Measurements from ENCODE around the gene DCLK1.
"Not testable (repeated sequence)": the region's sequence is repeated elsewhere in the genome, so short reads cannot be mapped to it uniquely, and the experiment has no call there.

The DCLK1 gene

DNA sequence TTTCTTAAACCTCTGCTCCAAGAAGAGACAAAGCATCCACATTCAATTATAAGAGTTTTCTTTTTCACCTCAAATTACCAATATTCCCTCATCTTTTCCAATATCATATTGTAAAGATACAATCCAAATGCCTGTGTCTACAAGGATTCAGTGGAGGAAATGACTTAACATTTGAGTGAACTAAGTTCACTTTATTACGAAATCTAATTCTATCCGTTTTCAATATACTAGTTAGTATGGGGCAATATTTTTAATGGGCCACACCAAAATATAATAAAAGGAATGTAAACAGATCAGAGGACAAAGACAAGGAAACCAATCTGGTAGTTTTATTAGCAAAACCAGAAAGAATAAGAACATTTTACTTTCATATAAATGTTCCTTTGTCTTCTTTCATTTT lies 136.0 kb downstream of the DCLK1 start:
- Histone ChIP-seq H3K4me1 (ENCODE audit: control insufficient read depth in 1 of 2, insufficient read depth in 2 of 2, low read length in 2 of 2) (no peaks in the 10 kb centered on the region), H3K27me3 (ENCODE audit: control insufficient read depth in 1 of 2, insufficient read depth in 2 of 2, low read length in 2 of 2) (no peaks in the 10 kb centered on the region), H3K4me3 (ENCODE audit: low read depth in 1 of 2, low read length in 2 of 2) (no peak overlapping the region), H3K36me3 (ENCODE audit: control insufficient read depth in 1 of 2, insufficient read depth in 2 of 2, low read length in 2 of 2) (no peaks in the 10 kb centered on the region), H3K9me3 (ENCODE audit: control insufficient read depth in 1 of 2, low read length in 2 of 2) (no peaks in the 10 kb centered on the region), H3K9ac (ENCODE audit: low read depth in 1 of 2, low read length in 2 of 2) (no peak overlapping the region), H3K27ac (ENCODE audit: low read depth, low read length) (no peak overlapping the region)

DNA sequence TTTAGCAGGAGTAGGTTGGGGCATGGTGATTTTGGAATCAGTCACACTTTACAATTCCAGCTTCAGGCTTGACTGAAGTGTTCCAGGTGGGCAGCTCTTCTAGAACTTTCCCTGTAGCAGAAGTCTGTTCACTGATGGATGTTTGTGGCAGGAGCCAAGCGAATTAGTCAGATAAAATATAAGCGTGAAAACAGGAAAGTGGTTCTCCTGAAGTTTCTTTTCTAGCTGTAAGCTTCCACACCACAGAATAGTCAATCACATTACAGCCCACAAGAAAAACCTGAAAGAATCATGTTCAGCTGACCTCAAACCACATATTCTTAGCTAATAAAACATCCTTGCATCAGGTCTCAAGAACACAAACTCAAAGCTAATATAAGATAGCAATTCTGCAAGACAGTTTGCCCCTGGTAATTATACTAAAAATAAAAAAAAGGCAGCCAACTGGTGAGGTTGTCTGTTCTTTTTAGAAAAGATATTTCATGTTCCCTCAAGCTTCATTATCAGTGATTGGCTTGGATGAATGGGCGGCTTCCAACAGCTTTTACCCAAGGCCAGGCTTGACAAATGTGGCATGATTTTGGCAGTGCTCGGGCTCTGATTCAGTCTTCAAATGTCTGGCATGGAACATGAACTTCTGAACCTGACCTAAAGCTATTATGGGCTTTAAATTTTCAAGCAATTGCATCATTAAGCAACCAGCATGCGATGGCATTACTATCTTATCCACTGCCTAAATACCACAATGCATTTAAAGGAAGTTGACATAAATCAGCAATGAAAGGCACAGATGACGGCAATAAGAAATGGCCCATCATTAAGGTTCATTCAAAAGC lies 136.8 kb downstream of the DCLK1 start:
- Histone ChIP-seq H3K36me3 (ENCODE audit: control insufficient read depth in 1 of 2, insufficient read depth in 2 of 2, low read length in 2 of 2) (no peaks in the 10 kb centered on the region), H3K27ac (ENCODE audit: low read depth, low read length) (no peak overlapping the region), H3K4me1 (ENCODE audit: control insufficient read depth in 1 of 2, insufficient read depth in 2 of 2, low read length in 2 of 2) (no peaks in the 10 kb centered on the region), H3K9ac (ENCODE audit: low read depth in 1 of 2, low read length in 2 of 2) (no peak overlapping the region), H3K27me3 (ENCODE audit: control insufficient read depth in 1 of 2, insufficient read depth in 2 of 2, low read length in 2 of 2) (no peaks in the 10 kb centered on the region), H3K9me3 (ENCODE audit: control insufficient read depth in 1 of 2, low read length in 2 of 2) (no peaks in the 10 kb centered on the region), H3K4me3 (ENCODE audit: low read depth in 1 of 2, low read length in 2 of 2) (no peak overlapping the region)

DNA sequence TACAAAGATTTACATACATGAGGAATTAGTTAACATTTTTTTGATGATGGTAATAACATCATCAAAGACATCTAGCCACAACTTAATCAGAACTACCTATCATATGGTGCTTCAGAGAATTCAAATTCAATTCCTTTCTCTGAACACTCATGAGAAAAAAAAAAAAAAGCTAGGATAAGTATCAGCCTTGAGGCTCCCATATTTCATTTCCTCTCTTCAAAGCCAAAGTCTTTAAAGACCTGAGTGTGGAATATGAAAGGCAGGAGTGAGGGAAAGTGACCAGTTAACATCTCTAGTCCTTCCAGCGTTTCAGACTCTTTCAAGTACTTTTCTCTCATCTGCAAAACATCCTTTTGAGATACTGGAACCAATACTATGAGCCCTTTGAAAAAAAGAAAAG lies 137.5 kb downstream of the DCLK1 start:
- no peaks in the 10 kb centered on the region for H3K9me3 ChIP-seq (ENCODE audit: control insufficient read depth in 1 of 2, low read length in 2 of 2)
- H3K9ac ChIP-seq (ENCODE audit: low read depth in 1 of 2, low read length in 2 of 2) = no peak overlapping the region
- no peaks in the 10 kb centered on the region for H3K36me3 ChIP-seq (ENCODE audit: control insufficient read depth in 1 of 2, insufficient read depth in 2 of 2, low read length in 2 of 2)
- H3K27me3 ChIP-seq (ENCODE audit: control insufficient read depth in 1 of 2, insufficient read depth in 2 of 2, low read length in 2 of 2) = no peaks in the 10 kb centered on the region
- H3K4me3 ChIP-seq (ENCODE audit: low read depth in 1 of 2, low read length in 2 of 2) = no peak overlapping the region
- no peak overlapping the region for H3K27ac ChIP-seq (ENCODE audit: low read depth, low read length)
- no peaks in the 10 kb centered on the region for H3K4me1 ChIP-seq (ENCODE audit: control insufficient read depth in 1 of 2, insufficient read depth in 2 of 2, low read length in 2 of 2)

DNA sequence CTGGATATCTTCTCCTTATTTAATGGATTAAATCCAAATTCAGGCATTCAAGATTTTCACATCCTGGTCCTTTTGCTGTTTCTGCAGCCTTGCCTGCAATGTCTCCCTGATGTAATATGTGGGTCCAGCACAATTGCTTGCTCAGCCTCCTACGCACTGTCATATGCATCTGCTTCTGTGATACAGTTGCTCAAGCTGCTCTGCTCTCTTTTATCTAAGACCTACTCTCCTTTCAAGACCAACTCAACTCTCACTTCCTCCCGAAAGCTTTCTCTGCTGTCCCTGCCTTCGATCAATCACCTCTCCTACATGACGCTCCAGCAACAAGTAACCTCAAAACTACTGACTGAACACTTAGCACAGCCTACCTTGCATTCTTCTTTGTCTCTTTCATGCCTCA lies 138.2 kb downstream of the DCLK1 start:
- Histone ChIP-seq H3K27me3 (ENCODE audit: control insufficient read depth in 1 of 2, insufficient read depth in 2 of 2, low read length in 2 of 2) (no peaks in the 10 kb centered on the region), H3K4me3 (ENCODE audit: low read depth in 1 of 2, low read length in 2 of 2) (no peak overlapping the region), H3K9me3 (ENCODE audit: control insufficient read depth in 1 of 2, low read length in 2 of 2) (no peaks in the 10 kb centered on the region), H3K36me3 (ENCODE audit: control insufficient read depth in 1 of 2, insufficient read depth in 2 of 2, low read length in 2 of 2) (no peaks in the 10 kb centered on the region), H3K9ac (ENCODE audit: low read depth in 1 of 2, low read length in 2 of 2) (no peak overlapping the region), H3K27ac (ENCODE audit: low read depth, low read length) (no peak overlapping the region), H3K4me1 (ENCODE audit: control insufficient read depth in 1 of 2, insufficient read depth in 2 of 2, low read length in 2 of 2) (no peaks in the 10 kb centered on the region)

DNA sequence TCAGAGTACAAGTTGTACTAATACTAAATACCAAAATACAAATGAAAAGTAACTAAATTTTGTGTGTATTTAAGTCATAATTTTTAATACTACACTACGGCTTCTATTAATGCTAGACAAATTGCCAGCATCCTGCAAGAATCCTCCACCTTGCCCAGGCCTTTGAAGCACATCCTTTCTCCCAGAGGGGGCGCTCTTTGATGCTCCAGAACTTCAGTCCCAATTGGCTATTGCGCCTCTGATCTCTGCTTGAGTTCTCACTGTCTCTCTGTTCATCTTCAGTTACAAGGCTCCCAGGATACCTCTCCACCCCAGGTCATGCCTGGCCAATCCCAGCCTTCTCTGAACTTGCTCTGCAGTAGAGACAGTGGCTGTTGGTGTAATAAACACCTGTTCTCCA lies 141.0 kb downstream of the DCLK1 start:
- no peaks in the 10 kb centered on the region for H3K27me3 ChIP-seq (ENCODE audit: control insufficient read depth in 1 of 2, insufficient read depth in 2 of 2, low read length in 2 of 2)
- no peaks in the 10 kb centered on the region for H3K4me1 ChIP-seq (ENCODE audit: control insufficient read depth in 1 of 2, insufficient read depth in 2 of 2, low read length in 2 of 2)
- no peak overlapping the region for H3K4me3 ChIP-seq (ENCODE audit: low read depth in 1 of 2, low read length in 2 of 2)
- no peak overlapping the region for H3K27ac ChIP-seq (ENCODE audit: low read depth, low read length)
- no peak overlapping the region for H3K9ac ChIP-seq (ENCODE audit: low read depth in 1 of 2, low read length in 2 of 2)
- H3K9me3 ChIP-seq (ENCODE audit: control insufficient read depth in 1 of 2, low read length in 2 of 2) = no peaks in the 10 kb centered on the region
- H3K36me3 ChIP-seq (ENCODE audit: control insufficient read depth in 1 of 2, insufficient read depth in 2 of 2, low read length in 2 of 2) = no peaks in the 10 kb centered on the region

DNA sequence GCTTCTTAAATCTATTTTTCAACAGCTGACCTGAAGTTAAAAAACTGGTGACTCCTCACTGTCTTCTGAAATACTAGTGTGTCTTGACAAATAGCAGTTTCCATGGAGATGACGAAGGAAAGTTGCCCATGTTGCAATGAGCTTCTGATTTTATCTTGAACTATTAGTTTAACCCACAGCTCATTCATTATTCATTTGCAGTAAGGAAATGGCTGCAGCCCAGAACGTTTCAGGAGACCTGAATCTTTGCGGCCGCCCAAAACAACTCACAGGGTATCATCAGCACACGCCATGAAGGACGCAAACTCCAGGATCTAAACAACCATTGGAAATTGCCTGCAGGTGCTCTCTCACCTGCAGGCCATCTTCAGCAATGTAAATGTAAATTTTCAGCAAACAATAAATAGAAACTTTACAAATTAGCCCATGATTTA lies 142.5 kb downstream of the DCLK1 start:
- no peak overlapping the region for H3K9ac ChIP-seq (ENCODE audit: low read depth in 1 of 2, low read length in 2 of 2)
- no peak overlapping the region for H3K4me3 ChIP-seq (ENCODE audit: low read depth in 1 of 2, low read length in 2 of 2)
- H3K27ac ChIP-seq (ENCODE audit: low read depth, low read length) = no peak overlapping the region
- no peaks in the 10 kb centered on the region for H3K9me3 ChIP-seq (ENCODE audit: control insufficient read depth in 1 of 2, low read length in 2 of 2)
- no peaks in the 10 kb centered on the region for H3K27me3 ChIP-seq (ENCODE audit: control insufficient read depth in 1 of 2, insufficient read depth in 2 of 2, low read length in 2 of 2)
- no peaks in the 10 kb centered on the region for H3K36me3 ChIP-seq (ENCODE audit: control insufficient read depth in 1 of 2, insufficient read depth in 2 of 2, low read length in 2 of 2)
- H3K4me1 ChIP-seq (ENCODE audit: control insufficient read depth in 1 of 2, insufficient read depth in 2 of 2, low read length in 2 of 2) = no peaks in the 10 kb centered on the region

DNA sequence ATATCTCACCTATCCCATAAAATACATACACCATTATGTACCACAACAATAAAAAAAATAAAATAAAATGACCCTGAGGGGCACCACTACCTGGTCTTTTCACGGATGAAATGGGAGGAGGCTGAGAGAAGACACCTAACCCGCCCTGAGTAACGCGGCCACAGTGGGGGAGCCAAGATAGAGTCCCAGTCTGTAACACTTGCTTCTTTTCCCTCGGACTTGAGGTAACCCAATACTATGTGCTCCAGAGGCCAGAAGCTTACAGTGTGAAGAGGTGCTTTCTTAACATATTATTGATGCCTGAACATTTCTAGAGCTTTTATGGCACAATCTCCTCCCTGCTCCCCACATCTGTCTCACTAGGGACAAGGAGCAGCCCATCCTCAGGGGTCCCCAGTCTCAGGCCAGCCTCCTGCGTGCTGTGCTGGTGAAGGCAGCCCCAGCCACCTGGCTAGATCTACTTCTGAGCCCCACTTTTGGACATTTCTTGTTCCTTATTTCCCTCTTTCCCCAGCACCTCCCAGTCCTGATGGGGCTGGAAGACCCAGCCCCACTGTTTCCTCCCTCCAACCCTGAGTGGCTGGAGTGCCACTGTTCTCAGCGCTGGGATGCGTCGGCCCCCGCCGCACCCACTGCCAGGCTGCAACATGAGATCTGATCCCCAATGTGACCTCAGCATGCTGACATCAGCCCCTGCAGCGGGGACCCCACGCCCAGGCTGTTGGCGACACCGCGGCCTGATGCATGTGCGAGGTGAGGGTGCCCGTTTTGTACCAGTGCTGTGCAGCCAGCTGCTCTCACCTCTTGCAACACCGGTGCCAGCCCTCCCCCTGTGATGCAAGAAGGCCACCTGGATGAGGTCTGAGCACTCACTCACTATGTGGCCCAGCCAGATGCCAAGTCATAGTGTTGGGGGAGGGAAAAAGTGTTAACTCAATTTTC lies 143.3 kb downstream of the DCLK1 start:
- Histone ChIP-seq H3K9ac (ENCODE audit: low read depth in 1 of 2, low read length in 2 of 2) (no peak overlapping the region), H3K27me3 (ENCODE audit: control insufficient read depth in 1 of 2, insufficient read depth in 2 of 2, low read length in 2 of 2) (no peaks in the 10 kb centered on the region), H3K36me3 (ENCODE audit: control insufficient read depth in 1 of 2, insufficient read depth in 2 of 2, low read length in 2 of 2) (no peaks in the 10 kb centered on the region), H3K4me1 (ENCODE audit: control insufficient read depth in 1 of 2, insufficient read depth in 2 of 2, low read length in 2 of 2) (no peaks in the 10 kb centered on the region), H3K4me3 (ENCODE audit: low read depth in 1 of 2, low read length in 2 of 2) (no peak overlapping the region), H3K9me3 (ENCODE audit: control insufficient read depth in 1 of 2, low read length in 2 of 2) (no peaks in the 10 kb centered on the region), H3K27ac (ENCODE audit: low read depth, low read length) (no peak overlapping the region)

DNA sequence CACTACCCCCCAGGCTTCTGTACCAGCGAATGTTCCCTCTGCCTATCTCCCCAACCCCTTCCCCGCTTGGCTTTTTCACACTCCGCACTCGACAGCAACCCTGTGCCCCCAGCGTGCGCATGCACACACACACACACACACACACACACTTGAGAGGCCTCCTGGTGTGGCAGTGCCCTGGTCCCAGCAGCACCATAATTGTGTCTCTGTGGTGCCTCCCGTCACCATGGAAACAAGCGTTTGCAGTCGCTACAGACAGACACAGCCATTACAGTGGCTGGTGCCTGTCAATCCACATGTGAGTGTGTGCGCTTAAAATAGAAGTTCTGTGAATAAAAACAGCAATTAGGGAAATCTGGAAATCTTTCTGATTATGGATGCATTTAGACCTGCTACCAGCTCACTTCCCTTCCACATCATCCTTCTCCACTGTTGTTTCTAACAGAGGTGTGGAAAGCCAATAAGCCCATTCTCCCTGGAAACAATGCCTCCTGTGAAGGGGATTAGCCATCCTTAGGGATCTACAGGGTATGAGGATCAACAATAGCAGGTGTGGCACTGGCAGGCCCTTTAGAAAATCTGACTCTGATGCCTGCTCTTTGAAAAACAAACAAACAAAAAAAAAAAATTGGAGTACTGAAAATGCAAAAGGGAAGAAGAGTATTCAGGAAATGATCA lies 146.3 kb downstream of the DCLK1 start:
- Histone ChIP-seq H3K9me3 (ENCODE audit: control insufficient read depth in 1 of 2, low read length in 2 of 2) (no peaks in the 10 kb centered on the region), H3K27me3 (ENCODE audit: control insufficient read depth in 1 of 2, insufficient read depth in 2 of 2, low read length in 2 of 2) (no peaks in the 10 kb centered on the region), H3K4me3 (ENCODE audit: low read depth in 1 of 2, low read length in 2 of 2) (no peak overlapping the region), H3K4me1 (ENCODE audit: control insufficient read depth in 1 of 2, insufficient read depth in 2 of 2, low read length in 2 of 2) (no peaks in the 10 kb centered on the region), H3K36me3 (ENCODE audit: control insufficient read depth in 1 of 2, insufficient read depth in 2 of 2, low read length in 2 of 2) (no peaks in the 10 kb centered on the region), H3K27ac (ENCODE audit: low read depth, low read length) (no peak overlapping the region), H3K9ac (ENCODE audit: low read depth in 1 of 2, low read length in 2 of 2) (no peak overlapping the region)

DNA sequence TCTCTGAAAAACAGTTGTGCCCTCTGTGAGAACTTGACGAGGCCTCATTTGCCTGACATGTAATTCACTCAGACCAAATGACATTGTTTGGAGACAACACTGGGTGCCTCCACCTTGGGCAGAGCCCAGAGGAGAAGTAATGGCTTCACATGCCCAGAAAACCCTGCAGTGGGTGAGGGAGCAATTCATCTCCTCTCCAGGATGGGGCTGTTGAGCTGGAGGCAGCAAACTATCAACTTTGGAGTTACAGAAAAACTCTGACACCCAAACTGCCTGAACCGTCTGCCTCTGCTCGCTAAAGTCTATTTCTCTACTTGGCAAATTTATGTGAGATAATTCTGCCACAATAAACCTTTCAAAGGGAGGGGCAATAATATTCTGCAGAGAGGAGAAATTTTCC lies 146.9 kb downstream of the DCLK1 start:
- Histone ChIP-seq H3K27me3 (ENCODE audit: control insufficient read depth in 1 of 2, insufficient read depth in 2 of 2, low read length in 2 of 2) (no peaks in the 10 kb centered on the region), H3K27ac (ENCODE audit: low read depth, low read length) (no peak overlapping the region)

DNA sequence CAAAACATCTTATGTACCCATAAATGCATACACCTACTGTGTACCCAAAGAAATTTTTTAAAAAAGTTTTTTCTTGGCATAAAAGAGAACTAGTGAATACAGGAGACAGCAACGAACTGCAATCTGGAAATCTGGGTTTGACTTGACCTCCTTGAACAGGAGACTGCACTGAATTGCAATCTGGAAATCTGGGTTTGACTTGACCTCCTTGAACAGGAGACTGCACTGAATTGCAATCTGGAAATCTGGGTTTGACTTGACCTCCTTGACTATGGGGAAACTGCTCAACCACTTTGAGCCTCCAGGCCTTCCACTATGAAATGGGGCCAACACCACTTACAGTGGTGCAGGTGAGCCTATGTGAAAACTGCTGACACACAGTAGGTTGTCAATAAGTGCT lies 147.5 kb downstream of the DCLK1 start:
- H3K9ac ChIP-seq (ENCODE audit: low read depth in 1 of 2, low read length in 2 of 2); H3K4me3 ChIP-seq (ENCODE audit: low read depth in 1 of 2, low read length in 2 of 2); H3K27me3 ChIP-seq (ENCODE audit: control insufficient read depth in 1 of 2, insufficient read depth in 2 of 2, low read length in 2 of 2); H3K27ac ChIP-seq (ENCODE audit: low read depth, low read length); H3K4me1 ChIP-seq (ENCODE audit: control insufficient read depth in 1 of 2, insufficient read depth in 2 of 2, low read length in 2 of 2); H3K36me3 ChIP-seq (ENCODE audit: control insufficient read depth in 1 of 2, insufficient read depth in 2 of 2, low read length in 2 of 2); H3K9me3 ChIP-seq (ENCODE audit: control insufficient read depth in 1 of 2, low read length in 2 of 2): not testable (repeated sequence)

More for the DNA sequence above, 146.9 kb downstream of the DCLK1 start:
- H3K4me3 ChIP-seq (ENCODE audit: low read depth in 1 of 2, low read length in 2 of 2) = no peak overlapping the region
- no peaks in the 10 kb centered on the region for H3K36me3 ChIP-seq (ENCODE audit: control insufficient read depth in 1 of 2, insufficient read depth in 2 of 2, low read length in 2 of 2)
- no peak overlapping the region for H3K9ac ChIP-seq (ENCODE audit: low read depth in 1 of 2, low read length in 2 of 2)
- no peaks in the 10 kb centered on the region for H3K9me3 ChIP-seq (ENCODE audit: control insufficient read depth in 1 of 2, low read length in 2 of 2)
- no peaks in the 10 kb centered on the region for H3K4me1 ChIP-seq (ENCODE audit: control insufficient read depth in 1 of 2, insufficient read depth in 2 of 2, low read length in 2 of 2)
